ENCODE results near the gene ABHD12B.

ABHD12B gene

GRCh38 chr14:50839691-50840090, 32.2 kb upstream of the ABHD12B start:
- Histone ChIP-seq H4K20me1 (ENCODE audit: insufficient read depth, low read length) (no peaks in the 10 kb centered on the region), H3K27ac (ENCODE audit: low read length) (no peak overlapping the region), H3K9ac (ENCODE audit: low read length) (no peak overlapping the region), H3K36me3 (replicated peaks; ENCODE audit: low read depth, low read length) (no peaks in the 10 kb centered on the region), H3K27me3 (ENCODE audit: low read depth, low read length) (no peaks in the 10 kb centered on the region; the same call in 1 of the 2 replicates), H3K9me3 (ENCODE audit: insufficient read depth, low read length) (no peaks in the 10 kb centered on the region), H3K4me2 (ENCODE audit: low read length) (no peak overlapping the region), H2AFZ (ENCODE audit: low read depth, low read length) (no peak overlapping the region), H3K79me2 (ENCODE audit: low read length) (no peaks in the 10 kb centered on the region), H3K4me1 (ENCODE audit: low read length) (peaks cover 15% of the 10 kb centered on the region), H3K4me3 (ENCODE audit: low read length) (no peak overlapping the region)
- TF ChIP-seq CTCF (IDR thresholded peaks at IDR 0.05; ENCODE audit: low read depth, low read length) (no peak), EZH2phosphoT487 (IDR thresholded peaks at IDR 0.05; ENCODE audit: low read depth) (no peak)

GRCh38 chr14:50844391-50844790, 27.5 kb upstream of the ABHD12B start:
- Histone ChIP-seq H3K27me3 (ENCODE audit: low read depth, low read length) (peaks cover 5% of the 10 kb centered on the region; the same call in 1 of the 2 replicates), H3K36me3 (replicated peaks; ENCODE audit: low read depth, low read length) (no peaks in the 10 kb centered on the region), H3K4me3 (ENCODE audit: low read length) (no peak overlapping the region), H3K27ac (ENCODE audit: low read length) (no peak overlapping the region), H4K20me1 (ENCODE audit: insufficient read depth, low read length) (no peaks in the 10 kb centered on the region), H3K4me1 (ENCODE audit: low read length) (peaks cover 2% of the 10 kb centered on the region), H3K79me2 (ENCODE audit: low read length) (no peaks in the 10 kb centered on the region), H3K9ac (ENCODE audit: low read length) (no peak overlapping the region), H2AFZ (ENCODE audit: low read depth, low read length) (no peak overlapping the region), H3K4me2 (ENCODE audit: low read length) (no peak overlapping the region), H3K9me3 (ENCODE audit: insufficient read depth, low read length) (no peaks in the 10 kb centered on the region)
- TF ChIP-seq CTCF (IDR thresholded peaks at IDR 0.05; ENCODE audit: low read depth, low read length) (no peak), EZH2phosphoT487 (IDR thresholded peaks at IDR 0.05; ENCODE audit: low read depth) (no peak)

- no peak overlapping the region for H2AFZ ChIP-seq (ENCODE audit: low read depth, low read length)
Observed at GRCh38 chr14:50845166-50845565, 26.7 kb upstream of the ABHD12B start.

GRCh38 chr14:50846226-50846880, 25.5 kb upstream of the ABHD12B start:
- TF ChIP-seq EZH2phosphoT487 (IDR thresholded peaks at IDR 0.05; ENCODE audit: low read depth) (no peak), CTCF (IDR thresholded peaks at IDR 0.05; ENCODE audit: low read depth, low read length) (no peak)
- no peak overlapping the region for H3K4me2 ChIP-seq (ENCODE audit: low read length)
- H3K9ac ChIP-seq (ENCODE audit: low read length), result no peak overlapping the region
- H3K4me1 ChIP-seq (ENCODE audit: low read length), result no peaks in the 10 kb centered on the region
- H3K27ac ChIP-seq (ENCODE audit: low read length), result no peak overlapping the region
- no peak overlapping the region for H2AFZ ChIP-seq (ENCODE audit: low read depth, low read length)
- H3K79me2 ChIP-seq (ENCODE audit: low read length), result no peaks in the 10 kb centered on the region
- H3K9me3 ChIP-seq (ENCODE audit: insufficient read depth, low read length), result no peaks in the 10 kb centered on the region
- H3K4me3 ChIP-seq (ENCODE audit: low read length), result no peak overlapping the region
- no peaks in the 10 kb centered on the region for H3K36me3 ChIP-seq (replicated peaks; ENCODE audit: low read depth, low read length)
- H3K27me3 ChIP-seq (ENCODE audit: low read depth, low read length), result peaks cover 5% of the 10 kb centered on the region; the same call in 1 of the 2 replicates
- H4K20me1 ChIP-seq (ENCODE audit: insufficient read depth, low read length), result no peaks in the 10 kb centered on the region

More at GRCh38 chr14:50845166-50845565, 26.7 kb upstream of the ABHD12B start:
- Histone ChIP-seq H3K36me3 (replicated peaks; ENCODE audit: low read depth, low read length) (no peaks in the 10 kb centered on the region), H3K4me1 (ENCODE audit: low read length) (no peaks in the 10 kb centered on the region), H3K9me3 (ENCODE audit: insufficient read depth, low read length) (no peaks in the 10 kb centered on the region), H3K9ac (ENCODE audit: low read length) (no peak overlapping the region), H3K4me3 (ENCODE audit: low read length) (no peak overlapping the region), H3K27me3 (ENCODE audit: low read depth, low read length) (peaks cover 5% of the 10 kb centered on the region; the same call in 1 of the 2 replicates), H3K27ac (ENCODE audit: low read length) (no peak overlapping the region), H3K79me2 (ENCODE audit: low read length) (no peaks in the 10 kb centered on the region), H4K20me1 (ENCODE audit: insufficient read depth, low read length) (no peaks in the 10 kb centered on the region), H3K4me2 (ENCODE audit: low read length) (no peak overlapping the region)
- no peak for TF ChIP-seq EZH2phosphoT487 (IDR thresholded peaks at IDR 0.05; ENCODE audit: low read depth)
- no peak for TF ChIP-seq CTCF (IDR thresholded peaks at IDR 0.05; ENCODE audit: low read depth, low read length)
